Stomach (tissue), 19 donors: ENCODE results near the gene HAX1. TPM values are rescaled to one million over a fixed set of nuclear protein-coding genes. Genes with fewer than 3 reads are reported as not detected.

Experiments used
- DNase-seq, 2 donors: peaks; one replicate each; pipeline versions ENCODE4 v3.0.0 to v3.0.0-alpha.2; 2013 to 2019
- H3K27ac ChIP-seq, 5 donors: fragments of 200-600 bp in 4 of 5; sonication (generic) in 4 of 5; one replicate each; pipeline ENCODE4 v1.5.1; 2013 to 2019; ENCODE audit warnings: mild to moderate bottlenecking in 1 of 5, moderate library complexity in 1 of 5
- H3K27me3 ChIP-seq, 3 donors: fragments of 200-600 bp; sonication (generic); one replicate each; pipeline ENCODE4 v1.5.1; 2017 to 2019; ENCODE audit warnings: mixed run types in 1 of 3
- H3K36me3 ChIP-seq, 4 donors: fragments of 200-600 bp; sonication (generic); 1 replicate in 3 of 4; 2 replicates in 1 of 4; pipeline ENCODE4 v1.5.1; 2016 to 2019
- H3K4me1 ChIP-seq, 4 donors: fragments of 200-600 bp; sonication (generic); one replicate each; pipeline ENCODE4 v1.5.1; 2016 to 2019
- H3K4me3 ChIP-seq, 4 donors: fragments of 200-600 bp; sonication (generic) in 3 of 4; one replicate each; pipeline ENCODE4 v1.5.1; 2016 to 2019; ENCODE audit warnings: mild to moderate bottlenecking in 1 of 4
- H3K9me3 ChIP-seq, 4 donors: fragments of 200-600 bp; sonication (generic); one replicate each; pipeline ENCODE4 v1.5.1; 2016 to 2019
- CTCF ChIP-seq, 7 experiments: fragments of 450-650 bp in 4 of 7; fragments of 200-600 bp in 3 of 7; sonication (generic) in 3 of 7; IDR thresholded peaks; one replicate each; pipeline ENCODE4 v1.5.1; 2016 to 2019; ENCODE audit warnings: antibody characterized with exemption in 7 of 7, control low read depth in 2 of 7, mild to moderate bottlenecking in 1 of 7
- EP300 ChIP-seq: sonication (generic); formaldehyde crosslinking; IDR thresholded peaks from one replicate; pipeline ENCODE4 v1.6.1; 2017; ENCODE audit warnings: antibody characterized with exemption
- POLR2A ChIP-seq, 4 donors: fragments of 450-650 bp; IDR thresholded peaks; one replicate each; pipeline ENCODE4 v1.6.1; 2016; ENCODE audit warnings: antibody characterized with exemption in 4 of 4, control low read depth in 2 of 4, mild to moderate bottlenecking in 1 of 4, moderate library complexity in 1 of 4
- POLR2AphosphoS5 ChIP-seq, 3 donors: sonication (generic); formaldehyde crosslinking; IDR thresholded peaks; one replicate each; pipeline ENCODE4 v1.6.1; 2016; ENCODE audit warnings: antibody characterized with exemption in 3 of 3
- WGBS, 5 donors: extraction: QIAGEN DNeasy Blood & Tissue Kit in 3 of 5; methylation state at CpG; one replicate each; pipeline versions ENCODE4 v1.1.5 to v1.1.7; 2013 to 2018; 5-methylcytosine and 5-hydroxymethylcytosine counted together
- intact Hi-C: fragments of 100-400 bp; cut with DNase I; formaldehyde crosslinking; loops from one replicate; pipeline ENCODE4 v1.15.1; 2023; ENCODE audit warnings: low total_unique reads
- long read RNA-seq, 10 donors: transcript quantifications; one replicate each; lab custom pipeline, GENCODE V29; 2026
- polyA plus RNA-seq, 3 donors: library from polyadenylated mRNA; stranded (reverse); fragments of 200-250 nt; gene quantifications; one replicate each; pipeline ENCODE4 v1.2.3, GENCODE V29; 2013
- total RNA-seq, 5 donors: library from RNA; depleted of rRNA; stranded (reverse); fragments of >200 nt; gene quantifications; one replicate each; pipeline versions ENCODE4 v1.1.0 to v1.2.3, GENCODE V29; 2014 to 2016
- donor health status: healthy with polysubstance abuse.
- donor health status: Bipolar disorder and iron deficiency.
- donor health status: healthy.

Gene HAX1
- 100 to 1,000 TPM in 1 of 5 donors, 10 to 100 TPM in 4; 36.2 to 167 (median 61.0) TPM for total RNA-seq
- 100 to 1,000 TPM; 100 to 136 (median 120) TPM for polyA plus RNA-seq
- long read RNA-seq, donor 1, transcript HAX1-201 (7 exons, 1,227 nt) = major isoform, 7 of 8 reads
- long read RNA-seq, donor 1, partial matches to known transcripts = 0 of 8 reads
- long read RNA-seq, donor 1, other reads (novel, unspliced or antisense) = 0 of 8 reads
- long read RNA-seq, donor 2, transcript HAX1-201 (7 exons, 1,227 nt) = major isoform, 16 of 18 reads
- long read RNA-seq, donor 2, partial matches to known transcripts = 0 of 18 reads
- long read RNA-seq, donor 2, other reads (novel, unspliced or antisense) = 0 of 18 reads
- long read RNA-seq, donor 3, transcript HAX1-201 (7 exons, 1,227 nt) = major isoform, 7 of 7 reads
- long read RNA-seq, donor 3, partial matches to known transcripts = 0 of 7 reads
- long read RNA-seq, donor 3, other reads (novel, unspliced or antisense) = 0 of 7 reads
- long read RNA-seq, donor 4, partial matches to known transcripts = 0 of 2 reads
- long read RNA-seq, donor 4, other reads (novel, unspliced or antisense) = 0 of 2 reads
- long read RNA-seq, donor 5, transcript HAX1-201 (7 exons, 1,227 nt) = major isoform, 16 of 24 reads
- long read RNA-seq, donor 5, partial matches to known transcripts = 5 of 24 reads
- long read RNA-seq, donor 5, other reads (novel, unspliced or antisense) = 0 of 24 reads
- long read RNA-seq, donor 6 = 0 reads
- long read RNA-seq, donor 7, transcript HAX1-201 (7 exons, 1,227 nt) = major isoform, 27 of 28 reads
- long read RNA-seq, donor 7, partial matches to known transcripts = 0 of 28 reads
- long read RNA-seq, donor 7, other reads (novel, unspliced or antisense) = 0 of 28 reads
- long read RNA-seq, donor 8, transcript HAX1-201 (7 exons, 1,227 nt) = major isoform, 25 of 26 reads
- long read RNA-seq, donor 8, partial matches to known transcripts = 0 of 26 reads
- long read RNA-seq, donor 8, other reads (novel, unspliced or antisense) = 0 of 26 reads
- long read RNA-seq, donor 9, transcript HAX1-201 (7 exons, 1,227 nt) = major isoform, 15 of 41 reads
- long read RNA-seq, donor 9, partial matches to known transcripts = 24 of 41 reads
- long read RNA-seq, donor 9, other reads (novel, unspliced or antisense) = 0 of 41 reads
- long read RNA-seq, donor 10, transcript HAX1-201 (7 exons, 1,227 nt) = major isoform, 10 of 11 reads
- long read RNA-seq, donor 10, partial matches to known transcripts = 0 of 11 reads
- long read RNA-seq, donor 10, other reads (novel, unspliced or antisense) = 0 of 11 reads

DNA sequence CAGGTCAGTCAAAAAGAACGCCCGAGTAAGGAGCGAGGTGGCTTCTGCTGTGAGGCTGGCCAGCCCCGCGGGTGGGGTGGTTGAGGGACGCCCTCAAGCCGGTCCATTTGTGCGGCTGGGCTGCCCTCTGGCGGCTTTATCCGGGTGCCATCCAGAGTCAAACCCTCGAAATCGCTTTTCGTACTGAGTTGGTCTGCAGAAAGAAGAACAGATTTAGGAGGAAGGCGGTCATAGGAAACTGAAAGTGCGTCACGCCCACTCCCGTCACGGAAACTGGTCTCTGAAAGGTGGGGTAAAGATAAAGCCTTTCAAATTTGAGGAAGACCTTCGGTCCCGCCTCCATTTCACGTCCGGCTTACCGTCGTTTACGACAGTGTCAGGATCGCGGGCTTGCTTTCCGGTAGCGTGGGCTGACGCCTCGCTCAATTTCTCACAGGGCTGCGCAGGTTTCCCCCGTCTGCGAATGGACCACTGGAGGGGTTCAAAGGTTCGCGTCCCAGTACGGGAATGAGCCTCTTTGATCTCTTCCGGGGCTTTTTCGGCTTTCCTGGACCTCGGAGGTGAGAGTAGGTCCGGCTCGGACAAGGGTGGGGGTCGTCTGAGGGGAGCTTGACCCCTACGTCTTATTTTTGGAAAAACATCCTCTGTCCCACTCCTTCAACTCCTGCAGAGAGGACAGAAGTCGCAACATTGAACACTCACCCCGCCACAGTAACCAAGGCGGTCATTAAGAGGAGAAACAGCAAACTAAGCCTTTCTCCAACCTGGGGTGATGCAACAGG is at the start of gene HAX1:
TSS of gene HAX1 (plus strand) at position 413 of the 782 bp plus-strand sequence. CDS start at position 508, 95 bp downstream.
- TF ChIP-seq EP300 = no peak
- TF ChIP-seq CTCF (IDR thresholded peaks at IDR 0.05) = peak in 5 of 7 experiments; percentile 59 to 94 (median 70)
- TF ChIP-seq POLR2AphosphoS5 (IDR thresholded peaks at IDR 0.05) = peak; percentile 88 to 98 (median 94)
- TF ChIP-seq POLR2A (IDR thresholded peaks at IDR 0.05) = peak in 1 of 4 donors; percentile 35
- peaks cover 6 to 29% (median 21%) of the 10 kb centered on the region in 4 donors for H3K4me1 ChIP-seq
- H3K27ac ChIP-seq = peak within 1 kb of the TSS; percentile 84 to 94 (median 91)
- peak; percentile 95 to 98 for DNase-seq
- H3K4me3 ChIP-seq = peak within 1 kb of the TSS; percentile 72 to 85 (median 76)
- 0 to 1% (median 0%) methylated on average over 47 of the region's 47 CpGs for WGBS, 5 donors
- no peaks in the 10 kb centered on the region for H3K9me3 ChIP-seq
- peaks cover 30 to 71% (median 69%) of the 10 kb centered on the region in 4 donors for H3K36me3 ChIP-seq
- intact Hi-C loops = loop anchor here (10.0 kb wide), 1 partner anchor 62 kb away; no protein-coding TSS in a partner anchor
- no peaks in the 10 kb centered on the region for H3K27me3 ChIP-seq

DNA sequence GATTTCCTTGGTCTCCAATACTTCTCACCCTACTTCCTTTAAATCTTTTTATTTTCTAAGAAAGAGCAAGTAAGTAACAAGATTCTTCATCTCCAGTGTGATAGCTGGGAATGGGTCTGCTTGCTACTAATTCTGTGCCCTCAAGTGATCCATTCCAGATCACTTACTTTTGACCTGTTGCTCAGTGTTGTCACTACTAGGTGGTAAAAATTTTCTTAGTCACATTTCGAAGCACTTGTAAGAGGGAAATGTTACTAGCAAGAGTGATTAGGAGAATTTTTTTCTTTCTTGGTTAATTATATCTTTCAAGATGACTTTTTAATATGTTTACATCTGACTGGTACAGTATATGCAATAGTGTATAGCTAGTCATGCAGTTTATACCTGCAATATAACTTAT is 49.5 kb upstream of the HAX1 start:
- no peaks in the 10 kb centered on the region for H3K27me3 ChIP-seq
- peak overlapping the region in 3 of 5 donors; percentile 96 to 100 (median 100) for H3K27ac ChIP-seq
- DNase-seq = no peak
- no peaks in the 10 kb centered on the region for H3K9me3 ChIP-seq
- H3K36me3 ChIP-seq = peaks cover 21 to 40% (median 37%) of the 10 kb centered on the region in 4 donors
- intact Hi-C loops = no loop called here
- peak overlapping the region in 2 of 4 donors; percentile 81 to 82 for H3K4me3 ChIP-seq
- 61 to 70% (median 65%) methylated on average over 1 of the region's 1 CpG for WGBS, 5 donors
- peaks cover 37 to 68% (median 57%) of the 10 kb centered on the region in 4 donors for H3K4me1 ChIP-seq
- TF ChIP-seq POLR2A (IDR thresholded peaks at IDR 0.05) = no peak
- TF ChIP-seq POLR2AphosphoS5 (IDR thresholded peaks at IDR 0.05) = no peak
- TF ChIP-seq EP300 = no peak
- no peak for TF ChIP-seq CTCF (IDR thresholded peaks at IDR 0.05)

GRCh38 chr1:154223621-154224020 is 48.8 kb upstream of the HAX1 start:
- no peak overlapping the region for H3K4me3 ChIP-seq
- intact Hi-C loops = no loop called here
- WGBS, 5 donors = 30 to 55% (median 45%) methylated on average over 2 of the region's 2 CpGs
- peak overlapping the region in 3 of 5 donors; percentile 29 to 100 (median 96) for H3K27ac ChIP-seq
- no peak for DNase-seq
- no peak for TF ChIP-seq EP300
- no peak for TF ChIP-seq POLR2A (IDR thresholded peaks at IDR 0.05)
- no peak for TF ChIP-seq POLR2AphosphoS5 (IDR thresholded peaks at IDR 0.05)
- no peak for TF ChIP-seq CTCF (IDR thresholded peaks at IDR 0.05)
- H3K4me1 ChIP-seq = peaks cover 30 to 61% (median 50%) of the 10 kb centered on the region in 4 donors
- no peaks in the 10 kb centered on the region for H3K27me3 ChIP-seq
- no peaks in the 10 kb centered on the region for H3K9me3 ChIP-seq
- H3K36me3 ChIP-seq = peaks cover 20 to 42% (median 37%) of the 10 kb centered on the region in 4 donors
